EH (cell line): ENCODE results near the gene MVB12B.
A peak's percentile ranks its signal among the peaks of the same experiment; 100 is the strongest.

ENCODE experiments used
- DNase-seq: peaks from one replicate; pipeline ENCODE4 v3.0.0-alpha.2; 2015; ENCODE audit warnings: low read depth

The MVB12B gene

GRCh38 chr9:126363847-126364671, 37.4 kb downstream of the MVB12B start:
- DNase-seq = no peak

GRCh38 chr9:126365780-126366179, 39.2 kb downstream of the MVB12B start:
- DNase-seq = no peak

- DNase-seq = no peak
Measured at GRCh38 chr9:126366366-126367011, 39.9 kb downstream of the MVB12B start.

- DNase-seq = no peak
Measured at GRCh38 chr9:126367139-126367538, 40.5 kb downstream of the MVB12B start.

GRCh38 chr9:126367616-126368015, 41.0 kb downstream of the MVB12B start:
- DNase-seq = no peak

GRCh38 chr9:126368020-126368419, 41.4 kb downstream of the MVB12B start:
- no peak for DNase-seq

GRCh38 chr9:126371007-126371870, 44.6 kb downstream of the MVB12B start:
- no peak for DNase-seq

- no peak for DNase-seq
Measured at GRCh38 chr9:126372716-126373115, 46.1 kb downstream of the MVB12B start.

GRCh38 chr9:126373241-126373640, 46.6 kb downstream of the MVB12B start:
- DNase-seq = peak; percentile 70

- no peak for DNase-seq
Measured at GRCh38 chr9:126374366-126374781, 47.7 kb downstream of the MVB12B start.

- peak; percentile 59 for DNase-seq
Measured at GRCh38 chr9:126375386-126375785, 48.8 kb downstream of the MVB12B start.

- peak; percentile 26 for DNase-seq
Measured at GRCh38 chr9:126376311-126377175, 49.9 kb downstream of the MVB12B start.

- DNase-seq = no peak
Measured at GRCh38 chr9:126377176-126377509, 50.5 kb downstream of the MVB12B start.

GRCh38 chr9:126377536-126377935, 50.9 kb downstream of the MVB12B start:
- no peak for DNase-seq

- no peak for DNase-seq
Measured at GRCh38 chr9:126378761-126379160, 52.1 kb downstream of the MVB12B start.

GRCh38 chr9:126379661-126380360, 53.2 kb downstream of the MVB12B start:
- no peak for DNase-seq

GRCh38 chr9:126380447-126380846, 53.8 kb downstream of the MVB12B start:
- no peak for DNase-seq

- no peak for DNase-seq
Measured at GRCh38 chr9:126381195-126381594, 54.6 kb downstream of the MVB12B start.

GRCh38 chr9:126383406-126384046, 56.9 kb downstream of the MVB12B start:
- DNase-seq = no peak

GRCh38 chr9:126384926-126385325, 58.3 kb downstream of the MVB12B start:
- no peak for DNase-seq

GRCh38 chr9:126386088-126386487, 59.5 kb downstream of the MVB12B start:
- peak; percentile 38 for DNase-seq
